Measurements from ENCODE around the gene PTPRT.

PTPRT gene

GRCh38 chr20:42130810-42131596, 1058.7 kb downstream of the PTPRT start:
- H2AFZ ChIP-seq (ENCODE audit: low read depth, low read length): no peak overlapping the region
- H3K4me1 ChIP-seq (ENCODE audit: insufficient read depth, low read length): no peaks in the 10 kb centered on the region
- no peaks in the 10 kb centered on the region for H3K9me3 ChIP-seq (ENCODE audit: low read length)
- no peak overlapping the region for H3K4me3 ChIP-seq (ENCODE audit: low read length)
- no peaks in the 10 kb centered on the region for H3K27me3 ChIP-seq (ENCODE audit: insufficient read depth, low read length)
- H3K36me3 ChIP-seq (ENCODE audit: insufficient read depth, low read length): no peaks in the 10 kb centered on the region

DNA sequence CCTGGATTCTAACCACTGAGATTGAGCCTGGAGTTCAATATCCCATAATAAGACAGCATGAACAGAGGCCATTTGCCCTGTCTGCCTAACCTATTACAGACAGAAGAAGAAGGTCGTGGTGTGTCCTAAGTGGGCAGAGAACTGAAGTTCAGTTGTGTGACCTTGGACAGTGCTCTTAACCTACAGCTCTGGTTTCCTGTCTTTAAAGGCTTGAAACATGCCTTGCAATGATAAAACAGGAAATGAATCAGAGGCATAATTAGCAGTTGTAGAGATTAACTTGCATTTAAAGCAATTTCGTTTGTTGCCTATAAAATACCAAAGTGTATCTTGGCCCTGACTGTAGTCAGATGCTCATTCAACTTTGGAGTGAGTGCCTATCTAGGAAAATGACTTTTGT, 1064.3 kb downstream of the PTPRT start:
- Histone ChIP-seq H2AFZ (ENCODE audit: low read depth, low read length) (no peak overlapping the region), H3K9me3 (ENCODE audit: low read length) (no peaks in the 10 kb centered on the region), H3K4me3 (ENCODE audit: low read length) (no peak overlapping the region), H3K36me3 (ENCODE audit: insufficient read depth, low read length) (no peaks in the 10 kb centered on the region), H3K4me1 (ENCODE audit: insufficient read depth, low read length) (no peaks in the 10 kb centered on the region), H3K27me3 (ENCODE audit: insufficient read depth, low read length) (no peaks in the 10 kb centered on the region)

GRCh38 chr20:42123981-42124473, 1065.7 kb downstream of the PTPRT start:
- no peak overlapping the region for H3K4me3 ChIP-seq (ENCODE audit: low read length)
- no peaks in the 10 kb centered on the region for H3K4me1 ChIP-seq (ENCODE audit: insufficient read depth, low read length)
- H2AFZ ChIP-seq (ENCODE audit: low read depth, low read length): no peak overlapping the region
- no peaks in the 10 kb centered on the region for H3K9me3 ChIP-seq (ENCODE audit: low read length)
- no peaks in the 10 kb centered on the region for H3K36me3 ChIP-seq (ENCODE audit: insufficient read depth, low read length)
- H3K27me3 ChIP-seq (ENCODE audit: insufficient read depth, low read length): no peaks in the 10 kb centered on the region

DNA sequence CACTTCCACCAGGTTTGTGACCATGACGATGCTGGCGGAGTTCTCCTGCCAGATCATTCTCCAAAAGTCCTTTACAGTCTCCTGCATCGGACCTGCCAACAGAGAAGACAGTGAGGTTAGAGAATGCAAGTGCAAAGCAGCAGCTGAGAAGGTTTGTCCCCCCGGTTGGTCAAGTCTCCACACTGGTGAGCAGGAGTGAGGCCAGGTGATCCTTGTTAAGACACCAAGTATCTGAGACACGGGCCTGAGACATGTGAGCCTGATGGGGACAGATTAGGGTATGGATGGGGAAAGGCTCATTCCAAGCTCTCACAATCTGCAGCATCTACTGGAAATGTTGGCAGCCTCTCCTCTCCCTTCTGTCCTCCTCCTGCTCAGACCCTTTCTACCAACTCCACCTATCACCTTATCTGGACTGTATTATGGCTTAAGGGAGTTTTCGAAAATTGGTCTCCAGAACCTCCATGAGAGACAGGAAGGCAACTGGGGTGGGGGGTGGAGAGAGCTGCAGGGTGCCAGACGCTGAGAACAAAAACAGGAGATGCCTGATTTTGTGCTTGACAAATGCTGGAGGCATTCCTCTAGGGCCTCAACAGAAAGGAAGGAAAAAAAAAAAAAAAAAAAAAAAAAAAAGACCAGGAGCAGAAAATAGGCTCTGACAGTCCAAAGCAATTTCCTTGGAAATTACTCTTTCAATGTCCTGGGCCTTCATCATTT, 1071.1 kb downstream of the PTPRT start:
- Histone ChIP-seq H3K36me3 (ENCODE audit: insufficient read depth, low read length) (no peaks in the 10 kb centered on the region), H3K27me3 (ENCODE audit: insufficient read depth, low read length) (no peaks in the 10 kb centered on the region), H3K9me3 (ENCODE audit: low read length) (no peaks in the 10 kb centered on the region), H2AFZ (ENCODE audit: low read depth, low read length) (no peak overlapping the region), H3K4me1 (ENCODE audit: insufficient read depth, low read length) (no peaks in the 10 kb centered on the region), H3K4me3 (ENCODE audit: low read length) (no peak overlapping the region)

- no peaks in the 10 kb centered on the region for H3K27me3 ChIP-seq (ENCODE audit: insufficient read depth, low read length)
- H3K9me3 ChIP-seq (ENCODE audit: low read length): no peaks in the 10 kb centered on the region
- H3K36me3 ChIP-seq (ENCODE audit: insufficient read depth, low read length): no peaks in the 10 kb centered on the region
- H2AFZ ChIP-seq (ENCODE audit: low read depth, low read length): no peak overlapping the region
- no peak overlapping the region for H3K4me3 ChIP-seq (ENCODE audit: low read length)
- H3K4me1 ChIP-seq (ENCODE audit: insufficient read depth, low read length): no peaks in the 10 kb centered on the region
Measured at GRCh38 chr20:42118001-42118400, 1071.7 kb downstream of the PTPRT start.

GRCh38 chr20:42113236-42113635, 1076.5 kb downstream of the PTPRT start:
- H3K27me3 ChIP-seq (ENCODE audit: insufficient read depth, low read length): no peaks in the 10 kb centered on the region
- H2AFZ ChIP-seq (ENCODE audit: low read depth, low read length): no peak overlapping the region
- H3K4me3 ChIP-seq (ENCODE audit: low read length): no peak overlapping the region
- H3K36me3 ChIP-seq (ENCODE audit: insufficient read depth, low read length): no peaks in the 10 kb centered on the region
- no peaks in the 10 kb centered on the region for H3K9me3 ChIP-seq (ENCODE audit: low read length)
- no peaks in the 10 kb centered on the region for H3K4me1 ChIP-seq (ENCODE audit: insufficient read depth, low read length)

GRCh38 chr20:42112161-42112560, 1077.5 kb downstream of the PTPRT start:
- no peak overlapping the region for H3K4me3 ChIP-seq (ENCODE audit: low read length)

GRCh38 chr20:42111349-42111748, 1078.4 kb downstream of the PTPRT start:
- Histone ChIP-seq H3K27me3 (ENCODE audit: insufficient read depth, low read length) (no peaks in the 10 kb centered on the region), H3K4me3 (ENCODE audit: low read length) (no peak overlapping the region), H2AFZ (ENCODE audit: low read depth, low read length) (no peak overlapping the region), H3K9me3 (ENCODE audit: low read length) (no peaks in the 10 kb centered on the region), H3K36me3 (ENCODE audit: insufficient read depth, low read length) (no peaks in the 10 kb centered on the region), H3K4me1 (ENCODE audit: insufficient read depth, low read length) (no peaks in the 10 kb centered on the region)

More at GRCh38 chr20:42112161-42112560, 1077.5 kb downstream of the PTPRT start:
- Histone ChIP-seq H3K4me1 (ENCODE audit: insufficient read depth, low read length) (no peaks in the 10 kb centered on the region), H3K27me3 (ENCODE audit: insufficient read depth, low read length) (no peaks in the 10 kb centered on the region), H3K36me3 (ENCODE audit: insufficient read depth, low read length) (no peaks in the 10 kb centered on the region), H3K9me3 (ENCODE audit: low read length) (no peaks in the 10 kb centered on the region), H2AFZ (ENCODE audit: low read depth, low read length) (no peak overlapping the region)

GRCh38 chr20:42110301-42110700, 1079.4 kb downstream of the PTPRT start:
- Histone ChIP-seq H3K4me3 (ENCODE audit: low read length) (no peak overlapping the region), H3K9me3 (ENCODE audit: low read length) (no peaks in the 10 kb centered on the region)

GRCh38 chr20:42102000-42102399, 1087.7 kb downstream of the PTPRT start:
- no peaks in the 10 kb centered on the region for H3K27me3 ChIP-seq (ENCODE audit: insufficient read depth, low read length)
- H3K36me3 ChIP-seq (ENCODE audit: insufficient read depth, low read length): no peaks in the 10 kb centered on the region
- H3K4me1 ChIP-seq (ENCODE audit: insufficient read depth, low read length): no peaks in the 10 kb centered on the region
- no peak overlapping the region for H3K4me3 ChIP-seq (ENCODE audit: low read length)
- no peaks in the 10 kb centered on the region for H3K9me3 ChIP-seq (ENCODE audit: low read length)
- no peak overlapping the region for H2AFZ ChIP-seq (ENCODE audit: low read depth, low read length)

More at GRCh38 chr20:42110301-42110700, 1079.4 kb downstream of the PTPRT start:
- no peaks in the 10 kb centered on the region for H3K27me3 ChIP-seq (ENCODE audit: insufficient read depth, low read length)
- no peaks in the 10 kb centered on the region for H3K4me1 ChIP-seq (ENCODE audit: insufficient read depth, low read length)
- no peak overlapping the region for H2AFZ ChIP-seq (ENCODE audit: low read depth, low read length)
- no peaks in the 10 kb centered on the region for H3K36me3 ChIP-seq (ENCODE audit: insufficient read depth, low read length)

DNA sequence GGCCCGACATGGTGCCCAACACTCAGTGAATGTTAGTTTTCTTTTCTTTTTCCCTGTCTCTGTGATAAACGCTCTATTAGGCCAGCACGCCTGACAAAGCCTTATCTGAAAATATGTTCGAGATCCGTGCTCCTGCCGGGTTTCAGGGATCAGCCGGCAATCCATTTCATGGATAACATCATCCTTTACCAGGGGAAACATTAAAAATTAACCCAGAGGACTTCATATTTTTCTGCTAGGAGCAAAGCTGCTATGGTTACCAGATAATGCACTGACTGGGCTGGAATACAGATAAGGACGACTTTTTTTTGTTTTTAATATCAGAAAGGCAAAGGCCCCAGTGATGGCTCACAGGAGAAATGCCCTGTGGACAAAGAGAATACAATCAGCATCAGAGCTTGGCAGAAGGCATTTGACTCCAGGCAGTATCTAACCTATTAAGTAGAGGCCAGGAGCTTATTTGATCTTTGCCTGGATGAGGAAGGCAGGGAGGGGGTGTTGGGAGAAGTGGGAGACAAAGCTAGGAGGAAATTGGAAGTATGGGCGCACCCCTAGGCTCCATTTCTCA, 1089.5 kb downstream of the PTPRT start:
- H3K27me3 ChIP-seq (ENCODE audit: insufficient read depth, low read length): no peaks in the 10 kb centered on the region
- no peak overlapping the region for H2AFZ ChIP-seq (ENCODE audit: low read depth, low read length)
- H3K36me3 ChIP-seq (ENCODE audit: insufficient read depth, low read length): no peaks in the 10 kb centered on the region
- H3K9me3 ChIP-seq (ENCODE audit: low read length): no peaks in the 10 kb centered on the region
- H3K4me3 ChIP-seq (ENCODE audit: low read length): no peak overlapping the region
- H3K4me1 ChIP-seq (ENCODE audit: insufficient read depth, low read length): no peaks in the 10 kb centered on the region

DNA sequence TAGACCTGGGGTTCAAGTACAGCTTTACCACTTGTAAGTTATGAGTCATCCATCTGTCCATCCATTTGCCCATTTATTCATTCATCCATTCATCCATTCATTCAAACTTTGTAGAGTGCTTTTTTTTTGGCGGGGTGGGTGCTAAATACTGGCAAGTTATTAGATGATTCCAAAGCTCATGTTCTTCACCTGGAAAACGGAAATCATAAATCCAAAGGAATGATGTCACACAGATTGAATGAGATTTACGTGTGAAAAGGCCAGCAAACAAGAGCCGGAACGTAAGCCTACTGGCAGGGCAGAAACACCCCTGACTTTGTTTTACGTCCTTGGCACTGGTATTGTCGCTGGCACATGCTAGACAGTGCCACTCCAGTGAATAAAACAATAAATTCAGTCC, 1090.6 kb downstream of the PTPRT start:
- Histone ChIP-seq H2AFZ (ENCODE audit: low read depth, low read length) (no peak overlapping the region), H3K36me3 (ENCODE audit: insufficient read depth, low read length) (no peaks in the 10 kb centered on the region), H3K4me1 (ENCODE audit: insufficient read depth, low read length) (no peaks in the 10 kb centered on the region), H3K4me3 (ENCODE audit: low read length) (no peak overlapping the region), H3K27me3 (ENCODE audit: insufficient read depth, low read length) (no peaks in the 10 kb centered on the region), H3K9me3 (ENCODE audit: low read length) (no peaks in the 10 kb centered on the region)

GRCh38 chr20:42098418-42098817, 1091.3 kb downstream of the PTPRT start:
- Histone ChIP-seq H3K4me1 (ENCODE audit: insufficient read depth, low read length) (no peaks in the 10 kb centered on the region), H3K27me3 (ENCODE audit: insufficient read depth, low read length) (no peaks in the 10 kb centered on the region), H2AFZ (ENCODE audit: low read depth, low read length) (no peak overlapping the region), H3K9me3 (ENCODE audit: low read length) (no peaks in the 10 kb centered on the region), H3K4me3 (ENCODE audit: low read length) (no peak overlapping the region), H3K36me3 (ENCODE audit: insufficient read depth, low read length) (no peaks in the 10 kb centered on the region)

Data from neuron (in vitro differentiated cells).